Prostate gland (tissue), 2 donors: ENCODE results near the gene STOML1. TPM values are rescaled to one million over a fixed set of nuclear protein-coding genes. Genes with fewer than 3 reads are reported as not detected.
"Not testable (repeated sequence)": the region's sequence is repeated elsewhere in the genome, so short reads cannot be mapped to it uniquely, and the experiment has no call there.

Source experiments
- DNase-seq: peaks from one replicate; pipeline ENCODE4 v3.0.0-alpha.2; 2019; ENCODE audit warnings: low spot score
- H3K27ac ChIP-seq, 2 donors: fragments of 200-600 bp; sonication (generic); 2 replicates each; pipeline ENCODE4 v1.5.1; 2017 to 2019
- H3K27me3 ChIP-seq: fragments of 200-600 bp; sonication (generic); replicated peaks from 2 replicates; pipeline ENCODE4 v1.5.1; 2019; ENCODE audit not compliant: insufficient read depth
- H3K36me3 ChIP-seq, 2 donors: fragments of 200-600 bp; sonication (generic); 1 replicate in 1 of 2; 2 replicates in 1 of 2; pipeline versions ENCODE4 v1.5.1 to v1.8.1; 2017 to 2019
- H3K4me1 ChIP-seq: fragments of 200-600 bp; sonication (generic); replicated peaks from 2 replicates; pipeline ENCODE4 v1.5.1; 2019
- H3K4me3 ChIP-seq, 2 donors: fragments of 200-600 bp; sonication (generic); 2 replicates each; pipeline ENCODE4 v1.5.1; 2017 to 2019
- H3K9me3 ChIP-seq: fragments of 200-600 bp; sonication (generic); 2 replicates; pipeline ENCODE4 v1.5.1; 2017
- CTCF ChIP-seq, 4 experiments: fragments of 200-600 bp in 2 of 4; fragments of 450-650 bp in 2 of 4; sonication (generic) in 2 of 4; IDR thresholded peaks; 1 replicate in 3 of 4; 2 replicates in 1 of 4; pipeline ENCODE4 v1.5.1; 2016 to 2019; ENCODE audit warnings: antibody characterized with exemption in 4 of 4, mild to moderate bottlenecking in 2 of 4, moderate library complexity in 2 of 4
- POLR2A ChIP-seq: fragments of 450-650 bp; IDR thresholded peaks from one replicate; pipeline ENCODE4 v1.6.1; 2016; ENCODE audit warnings: antibody characterized with exemption, mild to moderate bottlenecking
- POLR2AphosphoS5 ChIP-seq: sonication (generic); formaldehyde crosslinking; IDR thresholded peaks from one replicate; pipeline ENCODE4 v1.6.1; 2017; ENCODE audit warnings: antibody characterized with exemption
- whole genome bisulfite sequencing: methylation state at CpG from one replicate; pipeline ENCODE4 v1.1.5; 2018; 5-methylcytosine and 5-hydroxymethylcytosine counted together
- intact Hi-C: fragments of 100-400 bp; cut with DNase I; formaldehyde crosslinking; loops from one replicate; pipeline ENCODE4 v1.14.2; 2022
- total RNA-seq, 2 donors: library from RNA; depleted of rRNA; stranded (reverse); fragments of >200 nt; gene quantifications; one replicate each; pipeline ENCODE4 v1.1.0, GENCODE V29; 2016

STOML1 gene
- total RNA-seq, 2 donors from 2014 or later = 15.6 to 26.8 TPM

DNA sequence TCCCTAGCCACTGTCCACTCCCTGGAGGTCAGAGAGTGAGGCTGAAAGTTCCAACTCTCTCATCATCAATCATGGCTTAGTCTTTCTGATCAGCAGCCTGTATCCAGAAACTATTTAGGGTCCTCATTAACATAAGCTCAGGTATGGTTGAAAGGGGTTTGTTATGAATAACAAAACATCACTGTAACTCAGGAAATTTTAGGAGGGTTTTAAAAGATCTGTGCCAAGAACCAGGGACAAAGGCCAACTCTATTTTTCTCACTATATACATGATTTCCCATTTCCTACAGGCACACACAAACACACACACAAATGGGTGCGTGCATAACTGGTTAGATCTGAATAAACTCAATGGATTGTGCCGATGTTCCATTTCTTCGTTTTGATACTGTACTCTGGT is 23.6 kb downstream of the STOML1 start:
- peaks cover 4% of the 10 kb centered on the region for H3K4me1 ChIP-seq
- no peaks in the 10 kb centered on the region for H3K9me3 ChIP-seq
- H3K27me3 ChIP-seq = no peaks in the 10 kb centered on the region
- WGBS = 96% methylated on average over 3 of the region's 3 CpGs
- H3K27ac ChIP-seq = no peak overlapping the region
- H3K4me3 ChIP-seq = no peak overlapping the region
- H3K36me3 ChIP-seq = no peaks in the 10 kb centered on the region
- intact Hi-C loops = no loop called here
- no peak for DNase-seq
- no peak for TF ChIP-seq POLR2AphosphoS5
- TF ChIP-seq CTCF (IDR thresholded peaks at IDR 0.05) = no peak
- TF ChIP-seq POLR2A = no peak

- Histone ChIP-seq H3K4me1 (no peaks in the 10 kb centered on the region), H3K36me3 (no peaks in the 10 kb centered on the region), H3K27me3 (no peaks in the 10 kb centered on the region), H3K9me3 (no peaks in the 10 kb centered on the region), H3K4me3 (no peak overlapping the region), H3K27ac (no peak overlapping the region)
- WGBS = 52% methylated on average over 2 of the region's 2 CpGs
- intact Hi-C loops = loop anchor here (2.0 kb wide), 1 partner anchor 15 kb away; no protein-coding TSS in a partner anchor
- no peak for DNase-seq
- TF ChIP-seq POLR2AphosphoS5 = no peak
- no peak for TF ChIP-seq CTCF (IDR thresholded peaks at IDR 0.05)
- TF ChIP-seq POLR2A = no peak
Measured at GRCh38 chr15:73965758-73966113, 26.4 kb downstream of the STOML1 start.

DNA sequence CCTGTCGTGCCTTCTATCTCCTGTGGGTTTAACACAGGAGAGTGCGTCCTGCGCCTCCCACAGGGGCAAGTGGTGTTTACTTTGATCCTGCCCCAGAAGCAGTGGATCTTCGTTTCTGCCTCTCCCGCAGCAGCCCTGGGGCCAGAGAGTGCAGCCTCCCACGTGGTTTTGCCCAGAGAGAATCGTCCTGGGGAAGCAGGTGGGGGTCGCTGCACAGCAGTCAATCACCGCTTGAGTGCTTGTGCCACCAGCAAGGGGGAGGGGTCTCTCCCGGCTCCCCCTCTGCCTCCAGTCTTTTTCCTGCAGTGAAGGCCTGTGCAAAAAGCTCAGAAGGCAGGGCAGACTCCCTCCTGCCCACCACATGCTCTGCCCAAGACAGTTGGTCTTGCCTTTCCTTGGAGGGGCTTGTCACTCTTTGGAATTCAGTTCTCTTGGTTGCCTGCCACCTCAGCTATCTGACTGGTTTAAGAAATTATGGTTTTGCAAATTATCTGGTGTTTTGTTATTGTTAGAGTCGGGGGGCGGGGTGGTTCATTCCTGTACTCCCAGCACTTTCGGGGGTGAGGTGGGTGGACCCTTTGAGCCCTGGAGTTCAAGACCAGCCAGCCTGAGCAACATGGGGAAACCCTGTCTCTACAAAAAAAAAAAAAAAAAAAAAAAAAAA is 26.9 kb downstream of the STOML1 start:
- Histone ChIP-seq H3K36me3 (no peaks in the 10 kb centered on the region), H3K4me1 (no peaks in the 10 kb centered on the region), H3K27ac (no peak overlapping the region), H3K27me3 (no peaks in the 10 kb centered on the region), H3K9me3 (no peaks in the 10 kb centered on the region), H3K4me3 (no peak overlapping the region)
- WGBS = 38% methylated on average over 13 of the region's 13 CpGs
- DNase-seq = no peak
- TF ChIP-seq CTCF (IDR thresholded peaks at IDR 0.05) (peak in 1 of 4 experiments; percentile 8), POLR2A (no peak), POLR2AphosphoS5 (no peak)
- intact Hi-C loops = loop anchor here (2.0 kb wide), 1 partner anchor 14 kb away; no protein-coding TSS in a partner anchor

DNA sequence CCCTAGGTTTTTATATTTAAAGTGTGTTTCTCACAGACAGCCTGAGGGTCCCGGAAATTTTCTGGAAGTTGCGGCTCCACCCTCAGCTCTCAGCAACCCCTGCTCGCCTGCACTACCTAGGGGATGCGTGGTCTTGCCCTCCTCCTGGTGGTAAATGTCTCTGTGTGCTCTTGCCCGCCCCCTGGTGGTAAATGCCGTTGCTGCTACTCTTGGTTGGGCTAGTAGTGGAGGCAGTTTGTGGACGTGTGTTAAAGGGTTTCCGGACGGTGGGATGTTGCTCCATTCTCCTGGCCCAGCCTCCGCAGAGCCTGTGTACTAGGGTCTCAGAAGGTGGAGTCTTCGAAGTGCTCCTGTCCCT is 27.4 kb downstream of the STOML1 start:
- Histone ChIP-seq H3K4me1 (no peaks in the 10 kb centered on the region), H3K4me3 (no peak overlapping the region), H3K36me3 (no peaks in the 10 kb centered on the region), H3K9me3 (no peaks in the 10 kb centered on the region), H3K27me3 (no peaks in the 10 kb centered on the region), H3K27ac (no peak overlapping the region)
- intact Hi-C loops = loop anchor here (2.0 kb wide), 1 partner anchor 14 kb away; no protein-coding TSS in a partner anchor
- TF ChIP-seq CTCF (IDR thresholded peaks at IDR 0.05) = peak; percentile 76 to 92 (median 85)
- TF ChIP-seq POLR2AphosphoS5 = no peak
- no peak for TF ChIP-seq POLR2A
- 15% methylated on average over 11 of the region's 11 CpGs for WGBS
- peak; percentile 57 for DNase-seq

DNA sequence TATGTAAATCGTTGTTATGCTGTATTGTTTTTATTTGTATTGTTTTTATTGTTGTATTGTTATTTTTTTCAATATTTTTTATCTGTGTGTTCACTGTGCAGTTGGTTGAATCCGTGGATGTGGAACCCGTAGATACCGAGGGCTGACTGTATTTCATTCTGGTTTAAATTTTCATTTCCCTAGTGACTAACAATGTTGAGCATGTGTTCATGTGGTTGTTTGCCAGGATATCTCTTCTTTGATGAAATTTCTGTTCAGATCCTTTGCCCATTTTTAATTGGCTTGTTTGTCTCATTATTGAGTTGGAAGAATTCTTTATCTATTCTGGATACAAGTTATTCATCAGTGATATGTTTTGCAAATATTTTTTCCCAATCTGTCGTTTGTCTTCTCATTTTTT is 29.7 kb downstream of the STOML1 start:
- no peaks in the 10 kb centered on the region for H3K27me3 ChIP-seq
- WGBS = 60% methylated on average over 5 of the region's 5 CpGs
- TF ChIP-seq POLR2A (no peak), CTCF (IDR thresholded peaks at IDR 0.05) (no peak), POLR2AphosphoS5 (no peak)

DNA sequence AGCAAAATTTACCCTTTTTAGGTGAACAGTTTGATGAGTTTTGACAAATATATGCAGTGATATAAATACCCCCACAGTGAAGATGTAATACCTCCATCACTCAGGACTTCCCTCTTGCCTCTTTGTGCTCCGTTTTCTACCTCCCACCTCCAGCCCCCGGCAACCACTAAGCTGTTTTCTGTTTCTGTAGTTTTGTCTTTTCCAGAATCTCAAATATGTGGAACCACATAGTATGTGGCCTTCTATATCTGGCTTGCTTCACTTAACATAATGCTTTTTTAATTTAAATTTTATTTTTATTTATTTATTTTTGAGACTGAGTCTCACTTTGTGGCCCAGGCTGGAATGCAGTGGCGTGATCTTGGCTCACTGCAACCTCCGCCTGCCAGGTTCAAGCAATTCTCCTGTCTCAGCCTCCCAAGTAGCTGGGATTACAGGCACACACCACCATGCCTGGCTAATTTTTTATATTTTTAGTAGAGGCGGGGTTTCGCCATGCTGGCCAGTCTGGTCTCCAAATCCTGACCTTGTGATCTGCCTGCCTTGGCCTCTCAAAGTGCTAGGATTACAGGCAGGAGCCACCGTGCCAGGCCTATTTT is 31.5 kb downstream of the STOML1 start:
- 84% methylated on average over 7 of the region's 7 CpGs for WGBS
- H3K9me3 ChIP-seq, H3K4me3 ChIP-seq, DNase-seq, H3K27me3 ChIP-seq, H3K36me3 ChIP-seq, H3K27ac ChIP-seq, intact Hi-C loops, H3K4me1 ChIP-seq: not testable (repeated sequence)

More for the DNA sequence above, 29.7 kb downstream of the STOML1 start:
- intact Hi-C loops = no loop called here
- Histone ChIP-seq H3K4me3 (no peak overlapping the region), H3K4me1 (no peaks in the 10 kb centered on the region), H3K27ac (no peak overlapping the region), H3K9me3 (no peaks in the 10 kb centered on the region), H3K36me3 (no peaks in the 10 kb centered on the region)
- no peak for DNase-seq
